NCI-H2196 (cell line): Measurements from ENCODE around the gene PLPP3.

ENCODE experiments used
- DNase-seq: peaks from one replicate; lab custom pipeline; 2025; ENCODE audit not compliant: unreplicated experiment; lab: John Stamatoyannopoulos, UW

PLPP3 gene

DNA sequence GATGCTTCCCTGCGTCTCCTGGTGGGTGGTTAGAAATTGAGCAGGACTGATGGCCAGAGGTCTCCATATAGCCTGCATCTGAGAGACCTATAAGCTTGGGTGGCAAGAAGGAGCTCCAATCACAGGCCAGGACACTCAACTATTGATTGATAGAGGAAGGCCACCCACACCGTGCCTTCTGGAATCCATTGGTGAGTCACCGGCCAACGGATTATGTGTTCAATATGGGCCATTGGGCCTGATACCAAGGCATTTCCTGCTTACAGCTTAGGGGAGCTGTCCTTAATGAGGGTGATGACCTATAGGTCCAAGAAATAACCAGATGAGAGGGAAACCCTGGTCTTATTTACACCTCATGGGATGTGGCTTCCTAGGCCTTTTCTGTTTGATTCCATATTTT, 115.1 kb downstream of the PLPP3 start:
- DNase-seq = no peak

DNA sequence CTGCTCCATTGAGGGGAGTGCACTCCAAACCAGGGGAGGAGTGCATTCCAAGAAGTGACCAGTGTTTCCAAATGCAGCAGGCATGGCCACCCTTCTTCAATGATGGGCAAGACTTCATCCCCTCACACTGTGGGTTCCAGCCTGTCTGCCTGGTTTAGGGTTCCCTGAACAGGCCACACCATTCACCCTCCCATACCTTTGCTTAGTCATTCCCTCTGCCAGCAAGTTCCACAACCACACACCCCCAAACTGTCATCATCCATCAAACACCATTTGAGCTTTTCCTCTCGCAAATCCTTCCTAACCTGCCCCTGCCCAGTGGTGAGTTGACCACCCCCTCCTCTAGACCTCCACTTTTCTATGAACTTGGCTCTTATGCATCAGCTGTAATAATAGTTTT, 116.0 kb downstream of the PLPP3 start:
- no peak for DNase-seq

DNA sequence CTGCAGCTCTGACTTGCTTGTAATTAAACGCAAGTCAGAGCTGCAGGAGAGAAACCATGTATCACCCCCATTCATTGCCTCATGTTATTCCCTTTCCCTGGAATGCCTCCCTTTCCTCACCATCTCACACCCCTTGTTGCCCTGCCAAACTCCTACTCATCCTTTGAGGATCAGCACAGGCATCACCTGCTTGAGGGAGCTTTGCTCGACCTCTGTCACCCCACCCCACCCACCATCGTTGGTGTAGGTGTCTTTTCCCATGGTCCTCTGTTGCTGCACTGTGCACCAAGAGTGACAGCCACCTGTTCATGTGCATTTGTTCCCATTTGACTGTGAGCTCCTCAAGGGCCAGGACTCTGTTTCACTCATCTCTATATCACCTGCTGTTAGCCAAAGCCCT, 117.2 kb downstream of the PLPP3 start:
- no peak for DNase-seq

DNA sequence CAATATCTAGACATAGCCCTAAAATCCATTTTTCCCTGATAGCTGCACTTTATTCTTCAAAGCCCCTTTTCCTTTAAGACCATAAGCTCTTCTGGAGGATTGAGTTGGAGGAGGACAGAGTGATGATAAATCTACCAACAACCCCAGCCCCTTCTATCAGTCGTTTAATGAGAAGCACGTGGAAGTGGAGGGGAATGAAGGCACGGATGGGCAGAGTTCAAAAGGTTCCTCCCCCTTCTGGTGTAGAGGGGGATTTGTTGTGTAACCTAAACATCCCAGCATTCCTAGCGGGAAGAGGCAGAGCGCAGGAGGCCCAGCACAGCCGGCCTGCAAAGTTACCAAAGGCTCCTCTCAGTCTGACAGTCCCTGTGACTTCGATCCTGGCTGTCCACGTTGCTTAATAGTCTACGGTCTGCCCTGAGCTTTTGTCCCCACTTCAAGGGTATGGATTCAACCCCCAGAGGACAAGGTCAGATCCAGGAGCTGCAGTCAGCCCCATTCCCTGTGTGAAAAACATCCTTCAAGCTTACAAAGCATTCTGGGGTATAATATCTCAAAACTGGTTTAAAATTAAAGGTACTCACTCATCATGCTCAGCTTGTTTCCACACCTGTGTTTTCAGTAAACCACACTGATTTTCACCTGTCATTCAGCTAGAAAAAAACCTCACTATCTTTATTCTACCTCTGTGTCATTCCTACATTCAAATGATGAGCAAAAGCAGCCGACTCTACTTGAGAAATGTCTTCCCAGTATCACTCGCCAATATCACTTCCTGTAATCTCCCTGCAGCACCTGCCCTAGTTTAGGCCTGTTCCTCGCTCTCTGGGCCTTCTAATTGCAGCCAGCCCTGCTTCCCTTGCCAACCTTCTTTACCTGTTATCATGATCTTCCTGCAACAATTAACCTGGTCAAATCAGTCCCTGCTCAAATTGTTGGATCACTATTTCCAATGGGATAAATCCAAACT, 117.9 kb downstream of the PLPP3 start:
- DNase-seq = no peak

DNA sequence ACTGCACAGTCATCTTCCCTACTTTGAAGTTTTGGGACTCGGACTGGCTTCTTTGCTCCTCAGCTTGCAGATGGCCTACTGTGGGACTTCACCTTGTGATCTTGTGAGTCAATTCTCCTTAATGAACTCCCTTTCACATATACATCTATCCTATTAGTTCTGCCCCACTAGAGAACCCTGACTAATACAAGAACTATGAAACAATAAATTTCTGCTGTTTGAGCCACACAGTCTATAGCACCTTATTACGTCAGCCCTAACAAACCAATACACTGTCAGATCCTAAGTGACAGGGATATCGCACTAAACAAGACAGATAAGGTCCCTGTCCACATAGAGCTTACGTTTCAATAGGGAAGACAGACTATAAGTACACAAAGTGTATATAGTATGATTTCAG, 120.1 kb downstream of the PLPP3 start:
- DNase-seq = no peak

DNA sequence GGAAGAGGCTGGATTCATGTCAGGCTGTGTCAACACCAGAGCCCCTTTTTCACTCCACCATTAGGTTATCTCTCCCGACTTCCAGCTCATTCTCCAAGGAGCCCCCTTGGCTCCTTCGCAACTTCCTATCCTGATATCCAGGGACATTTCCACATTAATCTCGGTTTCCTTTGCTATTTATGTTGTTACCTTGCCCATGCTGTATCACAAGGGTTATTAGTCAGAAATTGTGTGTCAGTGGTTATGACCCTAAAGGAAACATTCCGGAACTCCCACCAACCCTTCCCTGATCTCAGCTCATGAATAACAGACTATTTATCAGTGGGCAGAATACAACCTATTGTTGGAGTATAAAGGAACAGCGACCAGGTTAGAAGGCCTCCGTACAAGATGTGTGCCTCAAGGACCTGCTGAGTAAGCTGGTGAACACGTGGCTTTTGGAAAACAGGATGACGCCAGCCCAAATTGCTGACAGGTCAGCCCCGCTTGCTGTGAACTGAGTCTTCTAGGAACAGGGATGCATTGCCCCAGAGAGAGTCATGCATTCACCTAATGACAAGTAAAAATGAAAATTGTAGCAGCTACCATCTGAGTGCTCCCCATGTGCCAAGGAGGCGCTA, 121.5 kb downstream of the PLPP3 start:
- no peak for DNase-seq

DNA sequence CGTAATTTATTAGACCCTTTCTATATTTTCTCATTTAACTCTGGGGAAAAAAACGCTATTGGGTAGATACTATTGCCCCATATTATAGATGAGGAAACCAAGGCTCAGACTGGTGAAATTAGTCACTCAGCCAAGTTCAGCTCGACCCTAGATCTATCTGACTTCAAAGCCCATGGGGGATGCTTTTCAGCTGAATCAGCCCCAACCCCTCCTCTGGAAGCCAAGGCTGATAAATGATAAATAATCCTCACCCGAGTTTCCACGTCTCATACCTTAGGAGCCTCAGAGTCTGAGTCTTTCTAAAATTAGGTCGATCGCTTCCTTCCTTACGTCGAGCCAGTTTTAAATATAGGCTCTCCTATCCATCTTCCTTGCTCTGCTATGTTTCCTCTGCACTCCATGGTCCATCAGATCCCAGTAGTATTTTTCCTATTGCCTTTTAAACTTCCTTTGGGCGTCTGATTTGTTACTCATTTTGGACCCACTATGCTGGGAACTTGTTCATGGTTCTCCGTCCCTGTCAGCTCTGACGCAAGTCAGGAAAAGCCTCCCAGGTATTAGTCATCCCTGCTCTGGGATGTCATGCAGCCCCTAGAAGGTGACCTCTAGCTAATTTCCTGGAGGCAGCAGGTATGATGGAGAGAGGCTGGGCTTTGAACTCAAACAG, 122.8 kb downstream of the PLPP3 start:
- DNase-seq = no peak

DNA sequence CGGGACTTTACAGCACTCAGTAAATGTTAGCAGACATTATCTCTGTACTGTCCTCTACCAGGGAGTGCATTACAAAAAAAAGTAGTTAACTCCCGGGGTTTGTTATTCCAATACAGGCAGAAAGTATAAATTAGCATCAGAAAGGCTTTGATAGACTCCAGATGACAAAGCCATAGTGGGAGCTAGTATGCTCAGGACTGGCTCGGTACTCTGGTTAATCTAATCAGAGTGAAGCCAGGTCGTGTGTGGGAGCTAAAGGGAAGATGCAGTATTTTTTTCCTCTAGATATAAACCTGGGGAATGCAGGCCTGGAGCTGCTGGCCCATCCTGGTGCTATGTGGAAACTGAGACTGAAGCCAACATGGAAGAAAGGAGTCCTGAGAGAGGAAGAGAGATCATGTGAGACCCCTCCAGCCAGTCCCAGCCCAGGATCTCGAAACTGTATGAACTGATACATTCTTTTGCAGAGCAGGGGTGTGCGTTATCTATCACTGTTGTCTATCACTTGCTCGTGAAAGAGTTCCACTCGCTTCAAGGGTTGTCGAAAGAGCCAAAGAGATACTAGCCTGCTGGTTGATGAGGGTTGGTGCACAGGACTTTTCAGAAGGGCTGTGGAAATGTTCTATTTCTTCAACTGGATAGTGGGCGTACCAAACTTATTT, 125.8 kb downstream of the PLPP3 start:
- no peak for DNase-seq

DNA sequence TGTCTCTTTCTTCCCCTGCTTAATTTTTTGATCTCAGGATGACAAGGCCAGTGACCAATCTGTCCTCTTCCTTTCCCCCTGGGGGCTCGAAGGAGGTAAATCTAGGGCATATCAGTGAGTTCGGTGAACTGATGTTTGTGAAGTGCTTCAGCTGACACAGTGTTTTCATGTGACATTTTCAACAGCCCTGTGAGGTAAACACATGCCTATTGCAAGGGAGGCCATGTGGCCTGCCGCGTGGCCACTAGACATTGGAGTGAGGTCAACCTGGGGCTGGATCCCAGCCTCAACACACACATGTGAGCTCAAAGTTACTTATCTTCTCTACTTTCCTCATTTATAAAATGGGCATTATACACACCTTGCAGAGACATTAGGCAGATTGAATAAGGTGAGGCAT, 126.3 kb downstream of the PLPP3 start:
- no peak for DNase-seq

DNA sequence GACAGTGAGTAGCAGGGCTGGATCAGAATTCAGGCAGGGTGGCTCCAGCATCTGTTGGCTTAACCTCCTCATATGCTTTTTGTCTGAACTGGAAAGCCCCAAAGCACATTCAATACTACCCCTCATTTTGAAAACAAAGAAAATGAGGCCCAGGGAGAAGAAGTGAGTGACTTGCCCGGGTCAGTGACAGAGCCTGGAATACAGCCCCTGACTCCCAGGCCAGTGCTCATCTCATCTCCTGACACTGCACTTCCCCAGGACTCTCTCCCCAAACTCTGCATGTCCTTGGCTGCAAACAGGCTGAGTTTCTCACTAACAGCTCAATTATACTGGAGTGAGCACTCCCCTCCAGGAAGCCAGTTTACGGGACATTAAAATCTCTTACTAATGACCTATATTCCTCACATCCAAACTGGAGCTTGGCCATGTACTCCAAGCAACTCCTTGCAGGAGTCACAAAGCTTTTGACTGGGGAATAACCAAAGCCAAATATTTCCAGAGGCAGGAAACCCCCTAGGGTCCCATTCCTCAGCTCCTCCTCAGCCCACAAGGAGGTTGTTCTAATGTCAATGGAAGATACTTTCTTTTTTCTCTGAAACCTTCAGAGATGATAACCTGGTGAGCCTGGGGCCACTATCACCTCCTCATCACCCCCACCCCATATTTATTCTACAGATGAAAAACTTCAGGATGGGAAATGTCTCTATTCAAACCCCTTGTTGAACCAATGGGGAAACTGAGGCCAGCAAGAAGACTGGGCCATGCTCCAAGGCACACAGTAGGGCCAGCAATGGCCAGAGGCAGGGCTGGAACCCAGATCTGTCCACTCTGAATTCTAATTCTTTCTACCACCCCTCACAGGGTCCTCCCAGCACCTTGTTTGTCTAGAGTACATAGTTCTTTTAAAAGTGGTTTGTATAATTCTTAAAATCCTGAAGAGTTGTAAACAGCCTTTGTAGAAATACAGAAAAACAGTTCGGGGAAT, 127.0 kb downstream of the PLPP3 start:
- DNase-seq = no peak

DNA sequence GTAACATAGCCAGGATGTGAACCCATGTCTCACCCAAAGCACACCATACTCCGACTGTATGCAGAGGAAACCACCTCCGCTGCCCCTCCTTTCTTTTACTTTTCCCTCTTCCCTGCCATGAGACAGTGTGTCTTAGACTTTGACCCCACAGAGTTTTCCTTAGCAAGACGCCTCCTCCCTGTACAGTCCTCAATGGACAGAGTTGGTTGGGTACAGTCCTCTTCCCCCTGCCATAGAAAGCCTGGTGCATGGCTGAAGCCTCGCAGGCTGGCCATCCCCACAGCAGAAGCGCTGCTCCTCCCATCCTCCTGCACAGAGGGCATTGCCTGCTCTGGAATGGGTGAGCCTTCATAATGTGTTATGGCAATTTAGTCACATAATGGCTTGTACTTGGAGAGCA, 127.9 kb downstream of the PLPP3 start:
- no peak for DNase-seq

DNA sequence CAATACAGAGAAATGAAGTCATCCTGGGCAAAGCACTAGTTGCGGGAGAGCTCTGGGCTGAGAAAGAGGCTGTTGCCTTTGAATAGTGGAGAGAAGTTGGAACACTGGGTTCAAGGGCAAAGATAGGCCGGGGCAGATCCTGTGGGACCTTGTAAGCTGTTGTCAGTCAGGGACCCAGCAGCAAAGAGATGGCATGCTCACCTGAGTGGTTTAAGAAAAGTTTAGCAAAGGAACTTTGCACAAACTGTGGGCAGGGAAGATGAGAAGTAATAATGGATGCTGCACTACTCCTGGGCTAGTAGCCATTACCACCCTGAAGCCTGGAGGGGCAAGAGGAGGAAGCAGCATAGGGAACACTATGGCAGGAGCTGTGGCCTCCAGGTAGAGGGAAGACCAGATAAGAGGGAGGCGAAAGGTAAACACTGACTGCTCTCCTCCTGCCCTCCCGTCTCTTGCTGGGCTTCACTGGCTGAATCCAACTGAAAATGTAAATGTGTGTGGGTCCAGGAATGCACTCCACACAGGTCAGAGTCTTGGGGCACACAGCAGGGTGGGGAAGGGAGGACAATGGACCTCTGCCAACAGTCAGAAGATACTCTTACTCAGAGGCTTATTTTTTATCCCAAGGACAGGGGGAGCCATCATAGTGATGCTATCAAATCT, 129.2 kb downstream of the PLPP3 start:
- DNase-seq = no peak

DNA sequence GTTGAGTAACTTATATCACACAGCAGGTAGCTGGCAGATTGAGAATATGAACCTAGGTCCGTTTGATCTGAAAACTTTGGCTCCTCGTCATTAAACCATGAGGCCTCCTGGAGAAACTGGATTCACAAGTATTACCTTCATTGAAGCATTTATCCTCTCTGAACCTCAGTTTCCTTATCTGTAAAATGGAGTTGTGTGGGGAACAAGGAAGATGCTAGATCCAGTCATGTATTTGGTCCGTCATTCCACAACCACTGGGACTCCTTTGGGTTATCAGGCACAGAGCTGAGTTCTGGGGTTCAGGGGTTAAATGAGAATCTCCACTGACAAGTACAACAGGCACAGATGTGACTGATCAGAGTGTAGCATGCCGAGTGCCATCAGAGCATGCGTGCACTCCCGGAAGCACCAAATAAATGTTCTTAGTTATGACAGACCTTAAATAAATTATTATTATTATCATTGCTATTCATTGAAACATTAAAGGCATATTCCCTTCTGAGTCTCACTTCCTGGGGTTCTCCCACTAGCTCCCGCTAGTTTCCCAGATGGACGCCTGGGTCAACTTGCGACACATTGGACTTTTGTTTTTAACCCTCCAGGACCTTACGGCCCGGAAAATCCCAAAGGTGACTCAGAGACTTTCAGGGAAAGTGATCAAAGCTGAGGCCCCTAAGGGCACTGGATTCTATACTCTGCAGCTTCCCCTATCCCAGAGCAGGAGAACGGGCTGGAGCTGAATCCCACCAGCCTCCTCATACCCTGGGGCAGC, 130.6 kb downstream of the PLPP3 start:
- no peak for DNase-seq

DNA sequence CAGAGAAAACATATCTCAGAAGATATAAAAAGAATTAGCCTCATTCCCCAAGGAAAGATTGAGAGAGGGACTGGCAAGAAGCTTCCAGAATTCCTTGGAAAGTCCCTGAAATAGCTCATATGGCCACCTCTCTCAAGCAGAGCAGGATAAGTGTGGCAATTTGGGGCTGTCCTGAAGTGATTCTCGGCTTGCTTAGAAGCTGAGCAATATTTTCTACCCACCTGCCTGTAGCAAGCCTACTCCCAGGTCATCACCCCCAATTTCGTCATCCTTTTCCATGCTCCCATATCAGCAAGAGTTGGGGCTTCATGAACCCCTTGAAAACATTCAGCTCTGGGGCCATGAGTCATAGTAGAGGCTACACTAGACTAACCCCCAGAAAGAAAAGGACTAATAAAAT, 131.5 kb downstream of the PLPP3 start:
- DNase-seq = no peak

DNA sequence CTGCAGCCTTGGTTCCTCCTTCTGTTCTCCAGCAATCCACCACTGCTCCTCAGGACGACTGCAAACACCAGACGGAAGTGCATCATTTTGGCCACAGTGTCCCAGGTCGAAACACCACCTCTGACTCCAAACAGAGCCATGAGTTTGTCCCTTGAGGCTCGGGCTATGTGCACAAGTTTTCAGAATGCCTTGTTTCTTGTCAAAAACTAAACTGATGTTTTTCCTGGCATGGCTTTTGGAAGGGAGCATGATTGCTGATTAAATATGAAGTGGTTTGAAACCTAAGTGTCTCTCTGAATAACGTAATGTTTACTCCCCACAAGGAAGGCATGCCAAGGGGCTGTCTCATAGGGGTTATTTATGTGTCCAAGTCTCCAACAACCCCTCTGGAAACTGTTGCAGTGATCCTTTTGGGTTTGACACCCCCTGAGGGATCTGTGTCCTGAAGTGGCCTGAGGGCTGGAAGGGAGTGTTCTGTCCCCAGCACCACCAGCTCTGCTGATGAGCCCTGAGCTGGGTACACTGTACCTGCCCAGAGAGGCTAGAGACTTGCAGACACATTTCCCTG, 132.7 kb downstream of the PLPP3 start:
- no peak for DNase-seq

DNA sequence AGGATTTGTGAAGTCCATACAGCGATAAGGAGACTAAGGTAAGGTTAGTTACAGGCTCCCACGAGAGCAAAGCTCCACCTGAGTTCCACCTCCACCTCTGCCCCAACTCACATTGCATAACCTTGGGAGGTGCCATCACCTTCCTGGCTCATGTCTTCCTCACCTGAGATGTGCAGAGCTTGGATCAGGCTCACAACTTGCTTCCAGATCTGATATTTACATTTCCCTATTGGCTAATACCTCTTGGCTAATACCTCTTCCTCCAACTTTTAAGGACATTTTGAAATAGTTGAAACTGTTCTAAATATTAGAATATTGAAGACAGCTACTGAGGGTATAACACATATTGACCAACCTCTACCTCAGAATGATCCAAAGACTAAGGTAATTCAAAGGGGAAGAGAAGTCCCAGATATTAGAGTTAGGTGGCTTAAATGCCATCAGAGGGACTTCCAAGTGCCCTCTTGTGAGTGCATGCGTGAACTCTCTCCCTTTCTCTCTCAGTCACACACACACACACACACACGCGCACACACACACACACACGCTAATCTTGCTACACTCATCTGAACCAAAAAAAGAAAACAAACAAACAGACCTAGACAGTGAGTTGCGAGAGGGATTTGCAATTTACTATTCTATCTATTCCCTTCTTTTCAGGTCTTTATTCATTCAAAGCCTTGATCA, 134.3 kb downstream of the PLPP3 start:
- DNase-seq = no peak
